Mesothelial cell of epicardium (in vitro differentiated cells): ENCODE measurements around the gene CDH2. TPM values are rescaled to one million over a fixed set of nuclear protein-coding genes. Genes with fewer than 3 reads are reported as not detected.

ENCODE experiments used
- DNase-seq, 2 experiments: peaks; one replicate each; pipeline ENCODE4 v3.0.0; 2021; ENCODE audit warnings: low spot score in 2 of 2; ENCODE audit not compliant: unreplicated experiment in 2 of 2
- H3K27ac Mint-ChIP-seq: 2 replicates; pipeline ENCODE4 v1.8.0; 2021; ENCODE audit warnings: mixed read lengths
- H3K27me3 Mint-ChIP-seq: 2 replicates; pipeline ENCODE4 v1.8.0; 2021; ENCODE audit warnings: low read depth, mixed read lengths
- H3K36me3 Mint-ChIP-seq: 2 replicates; pipeline ENCODE4 v1.8.0; 2021; ENCODE audit warnings: mixed read lengths
- H3K4me1 Mint-ChIP-seq: 2 replicates; pipeline ENCODE4 v1.8.0; 2021; ENCODE audit warnings: mixed read lengths
- H3K4me3 Mint-ChIP-seq: 2 replicates; pipeline ENCODE4 v1.8.0; 2021; ENCODE audit warnings: mild to moderate bottlenecking, moderate library complexity, mixed read lengths
- H3K9me3 Mint-ChIP-seq: 2 replicates; pipeline ENCODE4 v1.8.0; 2021; ENCODE audit warnings: mixed read lengths
- total RNA-seq: library from RNA; stranded (reverse); gene quantifications from 3 replicates; pipeline ENCODE4 v1.2.1, GENCODE V29; 2021
- TF ChIP-seq, protein P1 (sequence below): fragments of 200-600 bp; sonication (generic); IDR thresholded peaks from one replicate; pipeline ENCODE4 v1.5.0; 2021; ENCODE audit warnings: antibody characterized with exemption; ENCODE audit not compliant: unreplicated experiment

Gene CDH2
- total RNA-seq, 1 donor from 2014 or later = 46.6 TPM

DNA sequence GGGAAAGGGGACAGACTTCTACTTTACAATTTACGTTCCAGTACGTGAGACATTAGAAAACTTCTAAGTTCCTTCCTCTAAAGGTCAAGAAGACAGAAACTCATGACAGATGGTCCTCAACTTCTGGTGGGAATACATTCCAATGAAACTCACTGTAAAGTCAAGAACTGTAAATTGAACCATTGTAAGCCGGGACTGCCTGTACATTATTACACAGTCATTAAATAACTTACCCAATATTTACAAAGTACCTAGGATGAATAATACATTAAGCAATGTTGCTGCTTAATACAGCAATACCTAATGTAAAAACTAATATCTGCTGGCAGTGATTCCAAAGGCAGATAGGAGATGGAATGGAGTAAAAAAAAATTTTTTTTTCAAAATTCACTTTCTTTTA lies 51.9 kb downstream of the CDH2 start:
- Mint-ChIP-seq H3K36me3 (no peaks in the 10 kb centered on the region), H3K27me3 (no peaks in the 10 kb centered on the region), H3K27ac (no peak overlapping the region), H3K4me1 (peaks cover 12% of the 10 kb centered on the region), H3K4me3 (no peak overlapping the region), H3K9me3 (peaks cover 8% of the 10 kb centered on the region)
- TF ChIP-seq, protein P1, sequence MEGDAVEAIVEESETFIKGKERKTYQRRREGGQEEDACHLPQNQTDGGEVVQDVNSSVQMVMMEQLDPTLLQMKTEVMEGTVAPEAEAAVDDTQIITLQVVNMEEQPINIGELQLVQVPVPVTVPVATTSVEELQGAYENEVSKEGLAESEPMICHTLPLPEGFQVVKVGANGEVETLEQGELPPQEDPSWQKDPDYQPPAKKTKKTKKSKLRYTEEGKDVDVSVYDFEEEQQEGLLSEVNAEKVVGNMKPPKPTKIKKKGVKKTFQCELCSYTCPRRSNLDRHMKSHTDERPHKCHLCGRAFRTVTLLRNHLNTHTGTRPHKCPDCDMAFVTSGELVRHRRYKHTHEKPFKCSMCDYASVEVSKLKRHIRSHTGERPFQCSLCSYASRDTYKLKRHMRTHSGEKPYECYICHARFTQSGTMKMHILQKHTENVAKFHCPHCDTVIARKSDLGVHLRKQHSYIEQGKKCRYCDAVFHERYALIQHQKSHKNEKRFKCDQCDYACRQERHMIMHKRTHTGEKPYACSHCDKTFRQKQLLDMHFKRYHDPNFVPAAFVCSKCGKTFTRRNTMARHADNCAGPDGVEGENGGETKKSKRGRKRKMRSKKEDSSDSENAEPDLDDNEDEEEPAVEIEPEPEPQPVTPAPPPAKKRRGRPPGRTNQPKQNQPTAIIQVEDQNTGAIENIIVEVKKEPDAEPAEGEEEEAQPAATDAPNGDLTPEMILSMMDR = no peak
- no peak for DNase-seq

DNA sequence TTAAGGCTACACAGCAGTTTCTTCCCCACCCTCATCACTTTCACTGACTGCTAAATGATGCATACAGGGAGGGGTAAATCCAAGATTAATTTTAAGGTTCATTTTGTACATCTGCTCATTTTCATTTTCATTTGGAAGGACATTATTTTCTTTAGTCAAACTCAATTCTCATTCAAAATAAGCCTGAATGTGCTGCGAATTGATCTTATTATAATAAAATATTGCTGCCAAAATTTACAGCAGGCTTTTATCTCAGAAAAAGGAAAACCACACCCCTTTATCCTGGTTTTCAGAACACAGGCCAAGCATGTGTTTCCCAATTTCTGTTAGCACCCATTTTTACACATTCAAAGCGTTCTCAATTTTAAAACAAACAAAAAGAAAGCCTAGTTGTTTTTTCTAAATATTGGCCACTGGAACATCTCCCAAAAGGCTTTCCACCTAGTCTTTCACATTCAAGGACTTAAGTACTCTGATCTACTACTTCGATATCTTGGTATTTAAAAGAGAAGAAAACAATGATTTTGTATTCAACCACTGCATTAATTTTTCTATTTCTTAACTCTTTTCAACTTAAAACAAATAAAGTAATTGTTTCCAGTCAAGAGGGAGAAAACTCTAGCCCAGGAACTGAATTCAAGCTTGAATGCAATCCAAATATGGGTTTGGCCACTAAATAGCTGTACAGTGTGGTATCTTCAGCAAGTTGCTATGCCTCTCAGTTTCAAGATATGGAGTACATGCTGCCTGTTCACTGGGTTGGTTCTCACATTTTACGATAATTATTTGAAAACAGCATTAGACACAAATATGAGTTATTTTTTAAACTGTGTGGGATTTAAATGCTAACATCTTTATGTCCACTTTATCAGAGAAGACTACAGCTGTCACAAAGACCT lies 52.5 kb downstream of the CDH2 start:
- H3K4me1 Mint-ChIP-seq = peaks cover 12% of the 10 kb centered on the region
- no peak for DNase-seq
- H3K9me3 Mint-ChIP-seq = peaks cover 8% of the 10 kb centered on the region
- TF ChIP-seq, protein P1 = no peak
- no peak overlapping the region for H3K4me3 Mint-ChIP-seq
- no peaks in the 10 kb centered on the region for H3K27me3 Mint-ChIP-seq
- no peaks in the 10 kb centered on the region for H3K36me3 Mint-ChIP-seq
- no peak overlapping the region for H3K27ac Mint-ChIP-seq

DNA sequence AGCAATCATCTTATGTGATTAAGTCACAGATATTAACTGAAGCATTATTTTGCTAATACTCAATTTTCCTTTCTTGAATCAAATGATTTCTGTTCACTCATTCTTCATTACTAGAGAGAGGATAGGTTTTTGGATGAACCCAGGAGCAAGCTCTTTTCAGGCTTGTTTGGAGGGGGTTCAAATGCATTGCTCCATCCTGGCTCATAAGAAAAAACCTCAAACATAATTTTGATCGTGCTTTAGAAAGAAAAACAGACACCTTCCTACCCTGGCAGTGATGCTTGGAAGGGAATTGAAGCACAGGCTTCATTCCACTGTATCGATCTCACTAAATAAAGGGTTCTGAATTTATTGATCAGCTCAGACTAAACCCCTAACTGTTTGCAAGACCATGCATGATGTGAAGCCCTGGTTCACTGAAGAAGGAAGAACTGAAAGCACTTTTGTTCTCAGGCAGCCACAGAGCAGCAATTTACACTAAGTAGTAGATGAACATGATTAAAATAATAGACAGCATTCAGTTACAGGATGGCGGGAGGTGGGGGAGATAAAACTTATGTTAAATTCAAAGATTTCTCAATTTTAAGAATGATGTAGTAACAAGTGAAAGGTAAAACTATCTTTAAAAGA lies 53.4 kb downstream of the CDH2 start:
- Mint-ChIP-seq H3K36me3 (no peaks in the 10 kb centered on the region), H3K4me3 (no peak overlapping the region), H3K27me3 (no peaks in the 10 kb centered on the region), H3K27ac (no peak overlapping the region), H3K9me3 (peaks cover 8% of the 10 kb centered on the region), H3K4me1 (peaks cover 12% of the 10 kb centered on the region)
- TF ChIP-seq, protein P1 = no peak
- no peak for DNase-seq

DNA sequence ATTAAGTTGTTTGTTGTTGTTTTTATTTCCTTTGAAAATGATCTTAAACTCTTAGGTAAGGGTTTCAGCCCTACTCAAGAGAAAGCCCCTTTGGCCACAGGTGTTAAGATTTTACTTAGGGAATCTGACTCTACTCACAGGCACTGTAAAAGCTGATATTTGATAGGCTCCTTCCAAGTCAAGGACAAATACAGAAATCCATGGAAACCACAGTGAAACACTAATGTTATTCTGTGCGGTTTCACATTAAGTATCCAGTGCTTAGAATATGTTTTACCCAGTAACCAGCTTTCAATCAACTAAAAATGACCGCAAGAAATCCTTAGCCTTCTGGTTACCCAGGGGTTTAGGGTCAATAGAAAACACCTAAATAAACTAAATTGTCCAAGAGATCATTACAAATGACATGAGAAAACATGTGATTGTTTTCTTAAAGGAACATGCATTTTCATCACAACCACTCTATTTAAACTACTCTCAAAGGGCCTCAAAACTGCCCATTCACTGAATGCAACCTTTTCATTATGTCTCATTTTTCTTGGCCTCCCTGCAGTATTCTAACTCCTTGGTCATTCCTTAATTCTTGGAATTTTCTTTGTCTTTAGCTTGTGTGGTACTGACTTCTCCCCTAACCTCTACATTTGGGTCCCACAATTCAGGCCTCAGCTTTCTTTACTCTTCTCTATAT lies 56.0 kb downstream of the CDH2 start:
- TF ChIP-seq, protein P1 = no peak
- H3K27me3 Mint-ChIP-seq = no peaks in the 10 kb centered on the region
- no peaks in the 10 kb centered on the region for H3K36me3 Mint-ChIP-seq
- DNase-seq = no peak
- no peak overlapping the region for H3K4me3 Mint-ChIP-seq
- H3K9me3 Mint-ChIP-seq = peaks cover 8% of the 10 kb centered on the region
- peaks cover 15% of the 10 kb centered on the region for H3K4me1 Mint-ChIP-seq
- no peak overlapping the region for H3K27ac Mint-ChIP-seq

DNA sequence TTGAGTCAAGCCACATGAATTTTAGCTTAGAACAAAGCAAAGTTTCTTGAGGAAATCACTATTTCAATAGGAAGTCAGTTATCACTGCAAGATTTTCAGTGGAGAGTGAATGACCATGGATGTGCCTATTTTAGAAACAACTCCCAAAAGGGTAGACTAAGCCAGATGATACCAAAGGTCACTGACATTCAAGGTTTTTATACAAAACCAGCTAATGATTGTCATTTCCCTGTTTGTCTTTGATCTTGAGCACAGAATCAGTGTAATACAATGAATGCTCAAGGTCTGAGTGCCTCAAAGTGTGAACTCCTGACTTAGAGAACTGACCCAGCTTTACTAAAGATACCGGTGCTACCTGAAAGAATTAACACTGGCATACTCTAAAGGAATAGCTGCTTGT lies 60.5 kb downstream of the CDH2 start:
- TF ChIP-seq, protein P1 = no peak
- Mint-ChIP-seq H3K4me1 (peaks cover 24% of the 10 kb centered on the region), H3K4me3 (no peak overlapping the region), H3K27me3 (no peaks in the 10 kb centered on the region), H3K27ac (no peak overlapping the region), H3K9me3 (peaks cover 7% of the 10 kb centered on the region), H3K36me3 (no peaks in the 10 kb centered on the region)
- no peak for DNase-seq
